ENCODE results near the gene RAB11A. TPM values are rescaled to one million over a fixed set of nuclear protein-coding genes. Genes with fewer than 3 reads are reported as not detected.

RAB11A gene
- total RNA-seq, 1 donor from 2014 or later: 317 TPM

GRCh38 chr15:65887565-65887964 lies 18.3 kb downstream of the RAB11A start:
- H3K4me1 Mint-ChIP-seq (ENCODE audit: unreplicated experiment): peaks cover 7% of the 10 kb centered on the region

GRCh38 chr15:65888981-65889380 lies 19.7 kb downstream of the RAB11A start:
- no peaks in the 10 kb centered on the region for H3K9me3 Mint-ChIP-seq (ENCODE audit: unreplicated experiment)
- no peak for TF ChIP-seq CTCF (IDR thresholded peaks at IDR 0.05)
- H3K27ac Mint-ChIP-seq (ENCODE audit: unreplicated experiment): no peak overlapping the region
- no peaks in the 10 kb centered on the region for H3K27me3 Mint-ChIP-seq (ENCODE audit: unreplicated experiment)
- peaks cover 59% of the 10 kb centered on the region for H3K36me3 Mint-ChIP-seq (ENCODE audit: unreplicated experiment)
- peaks cover 7% of the 10 kb centered on the region for H3K4me1 Mint-ChIP-seq (ENCODE audit: unreplicated experiment)
- no peak for DNase-seq (ENCODE audit: extremely low spot score, unreplicated experiment)
- no peak overlapping the region for H3K4me3 Mint-ChIP-seq (ENCODE audit: unreplicated experiment)

More at GRCh38 chr15:65887565-65887964, 18.3 kb downstream of the RAB11A start:
- Mint-ChIP-seq H3K9me3 (ENCODE audit: unreplicated experiment) (no peaks in the 10 kb centered on the region), H3K4me3 (ENCODE audit: unreplicated experiment) (no peak overlapping the region), H3K27me3 (ENCODE audit: unreplicated experiment) (no peaks in the 10 kb centered on the region), H3K36me3 (ENCODE audit: unreplicated experiment) (peaks cover 67% of the 10 kb centered on the region), H3K27ac (ENCODE audit: unreplicated experiment) (no peak overlapping the region)
- no peak for TF ChIP-seq CTCF (IDR thresholded peaks at IDR 0.05)
- DNase-seq (ENCODE audit: extremely low spot score, unreplicated experiment): no peak

GRCh38 chr15:65893060-65893459 lies 23.8 kb downstream of the RAB11A start:
- H3K9me3 Mint-ChIP-seq (ENCODE audit: unreplicated experiment): no peaks in the 10 kb centered on the region
- H3K27ac Mint-ChIP-seq (ENCODE audit: unreplicated experiment): no peak overlapping the region
- no peak for TF ChIP-seq CTCF (IDR thresholded peaks at IDR 0.05)
- no peak overlapping the region for H3K4me3 Mint-ChIP-seq (ENCODE audit: unreplicated experiment)
- no peak for DNase-seq (ENCODE audit: extremely low spot score, unreplicated experiment)
- H3K36me3 Mint-ChIP-seq (ENCODE audit: unreplicated experiment): peaks cover 39% of the 10 kb centered on the region
- no peaks in the 10 kb centered on the region for H3K27me3 Mint-ChIP-seq (ENCODE audit: unreplicated experiment)
- H3K4me1 Mint-ChIP-seq (ENCODE audit: unreplicated experiment): peaks cover 10% of the 10 kb centered on the region

GRCh38 chr15:65896236-65896635 lies 26.9 kb downstream of the RAB11A start:
- DNase-seq (ENCODE audit: extremely low spot score, unreplicated experiment): no peak
- peaks cover 45% of the 10 kb centered on the region for H3K36me3 Mint-ChIP-seq (ENCODE audit: unreplicated experiment)
- H3K4me3 Mint-ChIP-seq (ENCODE audit: unreplicated experiment): no peak overlapping the region

GRCh38 chr15:65900488-65900887 lies 31.2 kb downstream of the RAB11A start:
- H3K27ac Mint-ChIP-seq (ENCODE audit: unreplicated experiment): no peak overlapping the region
- DNase-seq (ENCODE audit: extremely low spot score, unreplicated experiment): no peak
- no peaks in the 10 kb centered on the region for H3K9me3 Mint-ChIP-seq (ENCODE audit: unreplicated experiment)
- H3K36me3 Mint-ChIP-seq (ENCODE audit: unreplicated experiment): peaks cover 57% of the 10 kb centered on the region
- no peaks in the 10 kb centered on the region for H3K27me3 Mint-ChIP-seq (ENCODE audit: unreplicated experiment)
- TF ChIP-seq CTCF (IDR thresholded peaks at IDR 0.05): no peak
- peaks cover 19% of the 10 kb centered on the region for H3K4me1 Mint-ChIP-seq (ENCODE audit: unreplicated experiment)
- no peak overlapping the region for H3K4me3 Mint-ChIP-seq (ENCODE audit: unreplicated experiment)

More at GRCh38 chr15:65896236-65896635, 26.9 kb downstream of the RAB11A start:
- H3K27ac Mint-ChIP-seq (ENCODE audit: unreplicated experiment): no peak overlapping the region
- H3K27me3 Mint-ChIP-seq (ENCODE audit: unreplicated experiment): no peaks in the 10 kb centered on the region
- no peak for TF ChIP-seq CTCF (IDR thresholded peaks at IDR 0.05)
- peaks cover 3% of the 10 kb centered on the region for H3K4me1 Mint-ChIP-seq (ENCODE audit: unreplicated experiment)
- H3K9me3 Mint-ChIP-seq (ENCODE audit: unreplicated experiment): no peaks in the 10 kb centered on the region
